GM19452 (cell line): Measurements from ENCODE around the gene OR9G1.
"Not testable (repeated sequence)": the region's sequence is repeated elsewhere in the genome, so short reads cannot be mapped to it uniquely, and the experiment has no call there.

Source experiments
- ATAC-seq: cut with Tn5 transposase; IDR thresholded peaks from one replicate; pipeline ENCODE4 v1.9.1; 2021; ENCODE audit not compliant: unreplicated experiment

Gene OR9G1, protein sequence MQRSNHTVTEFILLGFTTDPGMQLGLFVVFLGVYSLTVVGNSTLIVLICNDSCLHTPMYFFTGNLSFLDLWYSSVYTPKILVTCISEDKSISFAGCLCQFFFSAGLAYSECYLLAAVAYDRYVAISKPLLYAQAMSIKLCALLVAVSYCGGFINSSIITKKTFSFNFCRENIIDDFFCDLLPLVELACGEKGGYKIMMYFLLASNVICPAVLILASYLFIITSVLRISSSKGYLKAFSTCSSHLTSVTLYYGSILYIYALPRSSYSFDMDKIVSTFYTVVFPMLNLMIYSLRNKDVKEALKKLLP

GRCh38 chr11:56698795-56699194 is at the start of gene OR9G1:
Gene OR9G1 (plus strand): TSS chr11:56699095. CDS start chr11:56700388, 1,293 bp downstream.
- no peak for ATAC-seq

GRCh38 chr11:56659755-56660154 is 39.1 kb upstream of the OR9G1 start:
- no peak for ATAC-seq

- ATAC-seq: no peak
Observed at GRCh38 chr11:56663386-56663785, 35.5 kb upstream of the OR9G1 start, which contains the start of gene OR5AR1. Gene OR5AR1 (plus strand): TSS chr11:56663686. CDS start chr11:56663686, 0 bp downstream.

DNA sequence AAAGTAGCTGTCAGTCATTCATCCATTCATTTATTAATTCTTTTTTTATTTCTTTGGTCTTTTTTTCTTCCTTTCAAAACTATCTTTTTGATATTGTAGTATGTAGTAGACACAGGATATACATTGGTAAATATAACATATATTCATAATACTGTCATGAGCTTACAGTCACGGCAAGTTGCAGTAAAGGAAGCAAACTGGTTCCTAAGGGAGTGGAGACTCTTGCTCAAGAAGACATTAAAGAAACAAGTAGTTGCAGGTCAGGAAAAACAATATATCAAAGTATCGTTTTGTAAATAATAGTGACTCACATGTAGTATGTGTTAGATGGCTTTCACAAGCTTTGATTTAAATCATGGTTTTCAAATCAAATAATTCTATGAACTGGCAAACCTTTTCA is 27.9 kb upstream of the OR9G1 start:
- ATAC-seq: no peak

- no peak for ATAC-seq
Observed at GRCh38 chr11:56688554-56689100, 10.3 kb upstream of the OR9G1 start.

DNA sequence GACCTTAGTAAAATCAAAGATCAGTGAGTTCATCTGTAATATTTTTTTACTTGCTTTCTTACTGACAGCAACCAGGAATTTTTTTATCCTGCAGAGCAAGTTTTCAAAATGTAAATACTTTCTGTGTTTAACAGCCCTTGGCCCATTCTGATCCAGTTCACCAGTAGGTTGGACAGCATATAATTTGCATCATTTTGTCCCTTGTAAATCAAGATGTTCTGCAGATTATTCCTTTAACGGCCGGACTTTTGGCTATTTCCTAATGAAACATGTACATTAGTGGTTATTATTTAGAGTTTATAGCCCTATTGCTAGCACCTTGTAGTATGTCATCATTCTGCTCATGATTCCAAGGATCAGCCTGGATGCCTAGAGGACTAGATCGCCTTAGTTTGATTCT is 7.7 kb upstream of the OR9G1 start:
- ATAC-seq: not testable (repeated sequence)

DNA sequence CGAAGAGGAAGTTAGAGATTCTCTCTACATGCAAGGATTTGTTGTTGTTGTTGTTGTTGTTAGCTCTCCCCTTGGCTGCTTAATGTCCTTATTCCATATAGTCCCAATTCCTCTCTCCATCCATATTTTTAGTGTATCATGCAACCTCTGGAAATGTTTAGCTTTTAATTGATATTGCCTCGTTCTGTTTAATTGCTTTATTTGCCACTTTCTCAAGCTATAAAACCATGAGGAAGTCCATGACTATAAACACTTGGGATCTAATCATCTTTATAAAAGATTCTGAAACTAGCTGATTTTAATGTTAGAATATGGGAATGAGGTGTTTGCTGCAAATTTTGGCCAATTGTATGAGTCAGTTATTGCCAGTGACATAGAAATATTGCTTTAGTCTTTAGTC is 5.5 kb upstream of the OR9G1 start:
- ATAC-seq: no peak

DNA sequence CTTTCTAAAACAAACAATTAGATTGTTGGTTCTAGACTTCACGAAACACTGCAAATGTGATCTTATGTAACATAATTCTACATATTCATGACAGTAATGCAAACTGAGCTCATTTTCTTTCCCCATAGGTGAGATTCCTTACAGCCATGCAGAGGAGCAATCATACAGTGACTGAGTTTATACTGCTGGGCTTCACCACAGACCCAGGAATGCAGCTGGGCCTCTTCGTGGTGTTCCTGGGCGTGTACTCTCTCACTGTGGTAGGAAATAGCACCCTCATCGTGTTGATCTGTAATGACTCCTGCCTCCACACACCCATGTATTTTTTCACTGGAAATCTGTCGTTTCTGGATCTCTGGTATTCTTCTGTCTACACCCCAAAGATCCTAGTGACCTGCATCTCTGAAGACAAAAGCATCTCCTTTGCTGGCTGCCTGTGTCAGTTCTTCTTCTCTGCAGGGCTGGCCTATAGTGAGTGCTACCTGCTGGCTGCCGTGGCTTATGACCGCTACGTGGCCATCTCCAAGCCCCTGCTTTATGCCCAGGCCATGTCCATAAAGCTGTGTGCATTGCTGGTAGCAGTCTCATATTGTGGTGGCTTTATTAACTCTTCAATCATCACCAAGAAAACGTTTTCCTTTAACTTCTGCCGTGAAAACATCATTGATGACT is 1.5 kb downstream of the OR9G1 start:
- ATAC-seq: no peak

DNA sequence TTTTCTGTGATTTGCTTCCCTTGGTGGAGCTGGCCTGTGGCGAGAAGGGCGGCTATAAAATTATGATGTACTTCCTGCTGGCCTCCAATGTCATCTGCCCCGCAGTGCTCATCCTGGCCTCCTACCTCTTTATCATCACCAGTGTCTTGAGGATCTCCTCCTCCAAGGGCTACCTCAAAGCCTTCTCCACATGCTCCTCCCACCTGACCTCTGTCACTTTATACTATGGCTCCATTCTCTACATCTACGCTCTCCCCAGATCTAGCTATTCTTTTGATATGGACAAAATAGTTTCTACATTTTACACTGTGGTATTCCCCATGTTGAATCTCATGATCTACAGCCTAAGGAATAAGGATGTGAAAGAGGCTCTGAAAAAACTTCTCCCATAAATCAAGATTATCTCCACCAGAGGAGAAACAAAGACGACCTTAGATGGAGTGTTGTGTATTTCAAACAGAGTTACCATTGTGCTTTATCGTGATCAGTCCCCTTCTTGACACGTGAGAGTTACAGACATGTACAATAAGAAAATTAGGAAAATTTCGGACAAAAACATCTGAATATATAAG is 2.1 kb downstream of the OR9G1 start:
- ATAC-seq: no peak

GRCh38 chr11:56705784-56706396 is 7.0 kb downstream of the OR9G1 start:
- no peak for ATAC-seq

DNA sequence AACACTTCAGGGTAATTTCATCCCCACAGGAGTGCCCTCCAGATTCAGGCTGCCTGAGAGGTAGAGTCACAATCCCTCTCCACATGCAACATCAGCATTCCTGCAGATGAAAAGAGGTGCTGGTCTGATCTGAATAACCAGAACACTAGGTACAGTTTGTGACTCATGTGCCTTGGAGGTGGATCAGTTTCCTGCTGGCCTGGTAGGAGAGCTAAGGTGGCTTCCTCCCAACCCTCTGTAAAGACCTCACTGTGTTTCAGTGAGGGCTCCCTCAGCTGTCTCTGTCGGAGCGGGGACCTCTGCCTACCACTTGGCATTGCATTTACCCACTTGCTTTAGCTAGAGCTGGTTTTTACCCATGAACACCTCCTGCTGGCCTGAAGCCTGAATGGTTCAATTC is 7.6 kb downstream of the OR9G1 start:
- no peak for ATAC-seq

- no peak for ATAC-seq
Observed at GRCh38 chr11:56714206-56714605, 15.3 kb downstream of the OR9G1 start.

- ATAC-seq: no peak
Observed at GRCh38 chr11:56716379-56716854, 17.5 kb downstream of the OR9G1 start.

DNA sequence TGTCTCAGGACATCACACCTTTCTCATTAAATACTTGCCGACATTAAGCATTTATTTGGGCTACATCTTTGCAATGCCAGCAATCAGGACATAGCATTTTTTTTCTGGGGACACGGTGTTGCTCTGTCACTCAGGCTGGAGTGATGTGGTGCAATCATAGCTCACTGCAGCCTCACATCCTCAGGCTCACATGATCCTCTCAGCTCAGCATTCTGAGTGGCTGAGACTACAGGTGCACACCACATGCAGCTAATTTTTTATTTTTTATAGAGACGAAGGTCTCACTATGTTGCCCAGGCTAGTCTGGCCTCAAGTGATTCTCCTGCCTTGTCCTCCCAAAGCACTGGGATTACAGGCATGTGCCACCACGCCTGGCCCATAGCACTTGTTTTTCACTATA is 21.6 kb downstream of the OR9G1 start:
- no peak for ATAC-seq

DNA sequence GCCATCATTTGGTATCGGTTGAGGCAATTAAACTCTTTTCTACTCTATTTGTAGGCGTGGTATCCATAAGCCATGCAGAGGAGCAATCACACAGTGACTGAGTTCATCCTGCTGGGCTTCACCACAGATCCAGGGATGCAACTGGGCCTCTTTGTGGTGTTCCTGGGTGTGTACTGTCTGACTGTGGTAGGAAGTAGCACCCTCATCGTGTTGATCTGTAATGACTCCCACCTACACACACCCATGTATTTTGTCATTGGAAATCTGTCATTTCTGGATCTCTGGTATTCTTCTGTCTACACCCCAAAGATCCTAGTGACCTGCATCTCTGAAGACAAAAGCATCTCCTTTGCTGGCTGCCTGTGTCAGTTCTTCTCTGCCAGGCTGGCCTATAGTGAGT is 41.2 kb downstream of the OR9G1 start:
- ATAC-seq: no peak

GRCh38 chr11:56740886-56741285 is 42.0 kb downstream of the OR9G1 start:
- no peak for ATAC-seq

DNA sequence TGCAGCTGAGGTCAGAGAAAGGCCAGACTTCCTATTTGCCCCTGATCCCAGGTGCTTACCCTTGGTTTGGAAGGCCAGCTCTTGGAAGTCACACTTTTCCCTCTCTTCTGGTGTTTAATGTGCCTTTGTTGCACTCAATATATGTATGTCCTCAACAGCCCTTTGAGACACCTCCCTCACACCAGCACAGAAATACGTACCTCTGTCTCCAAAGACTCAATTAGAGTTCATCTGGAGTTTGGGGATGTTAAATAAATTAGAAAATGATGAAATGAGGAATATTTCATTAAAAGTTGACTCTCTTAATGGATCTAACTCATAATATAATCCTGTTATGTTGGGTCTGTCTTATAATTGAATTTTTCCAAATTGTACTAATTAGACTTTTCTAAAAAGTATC is 49.7 kb downstream of the OR9G1 start, which contains the start of gene OR9G4:
OR9G4 (minus strand) TSS at position 101 of the 400 bp plus-strand sequence. CDS start 4,931 bp downstream, outside the sequence.
- ATAC-seq: no peak

GRCh38 chr11:56750190-56750589 is 51.3 kb downstream of the OR9G1 start:
- no peak for ATAC-seq

DNA sequence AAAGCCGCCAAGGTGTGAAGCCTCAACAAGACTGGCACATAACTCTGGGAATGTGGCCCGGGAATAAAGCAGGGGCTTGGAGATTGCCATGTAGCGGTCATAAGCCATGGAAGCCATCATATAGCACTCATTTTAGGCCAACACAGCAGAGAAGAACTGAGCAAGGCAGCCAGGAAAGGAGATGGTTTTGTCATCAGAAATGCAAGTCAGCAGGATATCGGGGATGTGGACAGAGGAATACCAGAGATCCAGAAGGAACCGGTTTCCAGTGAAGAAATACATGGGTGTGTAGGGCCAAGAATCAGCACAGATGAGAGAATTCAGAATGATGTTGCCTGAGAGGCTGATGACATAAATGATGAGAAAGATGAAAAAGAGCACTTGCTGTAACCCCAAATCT is 52.6 kb downstream of the OR9G1 start:
- no peak for ATAC-seq
